NCI-H2196 treated with DMSO at 0.1 percent for 48 hours (cell line): Measurements from ENCODE around the gene FLRT2.

Experiments
- DNase-seq: peaks from one replicate; lab custom pipeline; 2025; ENCODE audit not compliant: unreplicated experiment; lab: John Stamatoyannopoulos, UW

Gene FLRT2

DNA sequence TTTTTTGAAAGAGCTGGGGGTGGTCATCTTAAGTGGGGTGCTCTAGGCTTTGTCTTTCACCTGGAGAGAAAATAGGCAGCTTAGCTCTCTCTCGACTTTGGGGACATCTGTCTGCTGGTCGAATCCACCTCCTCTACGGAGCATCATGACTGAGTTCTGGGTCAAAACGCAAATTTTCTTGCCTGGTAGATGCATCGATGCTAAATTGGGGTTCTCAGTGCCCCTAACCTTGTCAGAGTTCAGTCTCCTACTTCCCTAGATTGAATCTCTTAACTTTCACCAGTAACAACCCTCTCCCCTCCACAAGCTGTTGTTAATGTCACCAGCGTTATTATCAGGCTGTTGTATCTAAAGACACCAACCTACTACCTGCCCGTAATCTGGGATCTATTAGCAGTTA, 682 bp downstream of the FLRT2 start:
- DNase-seq = no peak

DNA sequence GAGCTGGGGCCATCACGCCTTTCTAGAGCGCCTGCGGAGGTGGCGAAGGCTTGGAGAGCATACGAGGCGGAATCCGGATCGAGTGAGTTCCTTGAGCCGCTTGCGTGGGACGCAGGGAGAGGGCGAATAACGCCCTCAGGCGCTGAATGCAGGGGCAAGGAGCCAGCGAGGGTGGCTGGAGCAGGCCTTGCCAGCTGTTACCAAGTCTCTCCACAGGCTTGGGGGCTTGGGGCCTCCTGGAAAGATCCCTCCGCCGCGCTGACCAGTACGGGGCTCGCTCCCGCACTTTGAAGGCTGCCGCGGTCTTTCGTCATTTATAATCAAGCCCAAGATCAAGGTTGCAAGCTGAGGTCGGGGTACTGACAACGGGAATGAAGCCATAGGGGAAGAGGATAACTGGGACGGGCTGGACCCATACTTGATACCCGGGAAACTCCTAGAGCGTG, 1.2 kb downstream of the FLRT2 start:
- DNase-seq = no peak

DNA sequence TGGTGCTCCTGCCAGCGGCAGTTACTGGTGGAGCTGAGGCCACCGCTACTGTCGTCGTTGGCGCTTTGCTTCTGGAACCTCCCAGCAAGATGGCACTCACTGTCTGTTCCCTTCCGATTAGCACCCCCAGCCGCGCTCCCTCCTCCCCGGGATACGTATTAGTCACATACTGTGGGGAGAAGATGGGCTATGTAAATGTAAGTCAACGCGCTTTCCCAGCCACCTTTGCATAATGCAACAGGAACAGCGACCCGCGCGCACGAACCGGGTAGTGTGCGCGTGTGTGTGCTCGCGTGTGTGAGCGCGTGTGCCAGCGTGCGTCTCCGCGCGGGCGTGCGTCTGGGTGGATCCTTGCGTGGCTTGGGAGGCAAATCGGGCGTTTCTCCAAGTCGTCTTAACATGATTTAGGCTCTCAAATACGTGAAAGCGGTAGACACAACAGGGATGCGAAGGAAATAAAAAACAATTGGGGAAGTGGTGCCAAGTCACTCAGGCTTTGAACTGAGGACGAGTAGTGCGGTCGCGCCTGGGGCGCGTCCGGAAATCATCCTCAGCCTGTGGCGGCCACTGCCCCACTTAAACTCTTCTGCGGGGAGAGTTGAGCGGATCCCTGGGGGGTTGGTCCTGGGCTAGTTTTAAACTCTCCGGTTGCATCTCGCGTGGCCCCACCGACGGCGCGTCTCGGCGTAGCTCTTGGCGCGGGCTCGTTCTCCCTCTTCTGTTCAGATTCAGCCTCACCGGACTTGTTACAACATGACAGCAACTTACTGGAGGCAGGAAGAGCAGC, 1.8 kb downstream of the FLRT2 start:
- no peak for DNase-seq

DNA sequence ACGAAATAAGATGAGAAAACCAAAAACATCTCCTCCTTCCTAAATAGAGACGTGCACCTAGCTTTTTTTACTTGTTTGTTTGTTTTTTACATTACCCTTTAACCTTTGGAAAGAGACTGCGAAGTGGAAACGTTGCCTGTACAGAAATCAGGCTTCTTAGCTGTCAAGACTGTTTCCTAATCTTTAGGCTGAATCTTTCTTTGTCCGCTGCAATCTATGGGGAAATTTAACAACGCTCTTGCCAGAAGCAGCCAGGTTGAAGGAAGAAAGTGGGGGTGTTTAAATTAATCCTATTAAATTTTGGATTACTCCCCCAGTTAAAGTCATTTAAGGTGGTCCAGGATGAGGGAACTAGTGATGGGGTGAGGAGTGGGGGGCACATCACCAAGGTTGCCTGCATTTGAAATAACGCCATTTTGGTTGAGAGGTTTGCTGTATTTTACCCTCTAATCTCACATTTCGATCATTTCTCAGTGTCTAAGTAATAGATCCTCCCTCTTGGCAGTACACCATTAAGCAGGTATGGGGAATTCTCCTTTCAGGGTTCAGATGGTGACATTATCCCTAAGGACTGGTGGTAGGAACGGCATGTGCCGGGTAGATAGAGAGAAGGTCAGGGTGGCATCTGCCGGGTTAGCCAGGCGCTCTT, 2.6 kb downstream of the FLRT2 start:
- no peak for DNase-seq

DNA sequence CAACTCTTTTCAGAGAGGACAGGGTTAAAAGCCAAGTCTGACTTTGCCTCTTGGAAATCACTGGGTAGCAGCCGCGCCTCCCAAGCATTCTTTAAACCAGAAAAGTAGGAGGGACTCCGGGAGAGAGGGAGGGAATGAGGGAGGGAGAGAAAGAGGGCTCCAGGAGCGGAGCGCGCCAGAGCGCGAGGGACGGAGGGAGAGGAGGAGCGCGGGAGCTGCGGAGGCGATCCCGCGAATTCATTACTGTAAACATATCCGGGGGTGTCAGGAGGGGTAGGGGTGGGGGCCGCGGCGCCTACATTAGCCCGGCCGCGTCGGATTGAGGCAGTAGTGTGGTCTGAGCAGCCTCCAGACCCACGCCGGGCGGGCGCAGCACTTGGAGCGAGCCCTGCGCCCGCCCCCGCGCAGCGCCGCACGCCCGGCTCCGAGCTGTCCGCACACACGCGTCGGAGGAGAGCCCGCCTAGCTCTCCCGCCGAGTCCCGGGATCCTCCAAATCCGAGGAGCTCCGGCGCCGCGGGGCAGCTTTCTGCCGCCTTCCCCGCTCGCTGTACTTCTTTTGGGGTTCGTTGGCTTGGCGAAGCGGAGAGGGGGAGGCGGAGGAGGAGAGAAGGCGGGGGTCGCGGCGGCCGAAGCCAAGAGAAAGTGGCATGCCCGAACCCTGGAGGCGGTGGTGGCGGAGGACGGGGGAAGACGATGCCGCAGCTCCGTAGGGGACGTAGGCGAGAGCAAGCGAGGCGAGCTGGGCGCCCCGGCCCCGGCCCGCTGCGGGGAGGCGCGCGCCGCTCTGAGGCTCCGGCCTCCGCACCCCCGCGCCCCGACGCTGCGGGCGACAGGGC, 3.3 kb downstream of the FLRT2 start:
- no peak for DNase-seq

DNA sequence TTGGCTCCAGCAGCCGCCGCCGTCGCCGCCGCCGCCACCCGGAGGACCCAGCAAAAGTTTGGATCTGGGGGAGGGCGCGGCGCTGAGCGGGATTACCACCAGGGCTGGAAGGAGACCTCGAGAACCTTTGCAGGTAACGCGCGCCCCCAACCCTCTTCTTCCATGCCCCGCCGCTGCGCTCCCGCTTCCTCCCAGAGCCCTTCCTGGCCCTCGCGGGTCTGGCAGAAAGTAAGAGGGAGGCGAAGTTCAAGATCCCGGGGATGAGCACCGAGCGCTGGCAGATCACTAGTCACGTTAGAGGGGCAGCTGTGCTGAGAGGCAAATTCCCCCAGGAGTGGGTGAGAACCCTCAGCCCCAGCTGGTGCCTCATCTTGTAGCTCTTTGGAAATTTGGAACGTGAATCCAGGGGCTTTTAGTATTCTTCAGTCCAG, 3.9 kb downstream of the FLRT2 start:
- DNase-seq = no peak

DNA sequence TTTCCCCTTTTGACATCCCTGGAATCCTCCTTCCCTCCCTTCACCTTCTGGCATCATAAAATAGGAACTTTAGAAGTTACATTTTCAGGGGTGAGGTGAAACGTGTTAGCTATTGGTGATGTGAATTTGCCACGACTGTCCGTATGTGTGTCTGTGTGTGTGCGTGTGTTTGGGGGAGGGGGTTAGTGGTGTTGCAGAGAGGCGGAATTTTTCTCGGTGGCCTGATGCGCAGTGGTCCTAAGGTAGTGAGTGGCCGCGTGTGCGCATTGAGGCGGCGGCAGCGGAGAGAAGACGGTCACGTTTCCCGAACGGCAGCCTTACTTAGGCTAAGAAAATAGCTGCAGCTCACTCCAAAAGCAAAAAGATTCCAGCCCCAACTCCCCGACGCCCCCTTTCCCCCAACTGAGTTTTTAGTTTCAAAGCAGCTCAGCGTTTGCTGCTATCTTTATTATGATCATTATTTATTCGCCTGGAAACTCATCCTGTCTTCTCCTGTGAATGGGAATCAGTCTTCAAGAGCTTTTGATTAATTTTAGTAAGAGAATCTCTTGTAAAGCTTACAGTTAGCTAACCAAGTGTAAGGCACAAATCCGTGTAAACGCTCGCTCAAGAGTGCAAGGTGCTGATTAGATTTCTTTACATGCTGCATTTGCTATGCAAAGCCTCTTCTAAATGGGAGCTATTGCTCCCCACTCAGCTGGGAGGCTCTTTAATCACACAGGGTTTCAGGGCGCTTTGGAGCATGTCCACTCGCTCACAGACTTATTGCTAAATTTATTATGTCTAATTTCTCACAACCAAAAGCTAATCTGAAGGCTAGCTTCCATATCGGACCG, 4.7 kb downstream of the FLRT2 start:
- DNase-seq = no peak

DNA sequence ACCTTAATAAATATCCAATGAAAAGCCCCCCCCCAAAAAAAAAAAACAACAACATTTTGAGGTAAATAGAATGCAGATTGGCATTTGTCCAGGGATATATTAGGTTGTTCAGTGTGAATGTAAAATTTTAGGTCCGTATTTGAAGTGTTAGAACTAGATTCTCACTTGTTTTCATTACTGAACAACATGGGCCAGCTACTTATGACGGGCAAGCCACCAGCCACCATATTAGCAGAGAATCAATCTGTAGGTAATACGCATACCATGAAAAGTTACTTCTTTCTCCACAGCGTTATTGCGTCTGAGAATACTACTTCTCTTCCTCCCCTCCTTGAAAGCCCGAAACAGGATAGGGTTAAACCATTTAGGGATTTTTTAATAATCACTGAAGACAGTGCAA, 5.4 kb downstream of the FLRT2 start:
- DNase-seq = no peak

DNA sequence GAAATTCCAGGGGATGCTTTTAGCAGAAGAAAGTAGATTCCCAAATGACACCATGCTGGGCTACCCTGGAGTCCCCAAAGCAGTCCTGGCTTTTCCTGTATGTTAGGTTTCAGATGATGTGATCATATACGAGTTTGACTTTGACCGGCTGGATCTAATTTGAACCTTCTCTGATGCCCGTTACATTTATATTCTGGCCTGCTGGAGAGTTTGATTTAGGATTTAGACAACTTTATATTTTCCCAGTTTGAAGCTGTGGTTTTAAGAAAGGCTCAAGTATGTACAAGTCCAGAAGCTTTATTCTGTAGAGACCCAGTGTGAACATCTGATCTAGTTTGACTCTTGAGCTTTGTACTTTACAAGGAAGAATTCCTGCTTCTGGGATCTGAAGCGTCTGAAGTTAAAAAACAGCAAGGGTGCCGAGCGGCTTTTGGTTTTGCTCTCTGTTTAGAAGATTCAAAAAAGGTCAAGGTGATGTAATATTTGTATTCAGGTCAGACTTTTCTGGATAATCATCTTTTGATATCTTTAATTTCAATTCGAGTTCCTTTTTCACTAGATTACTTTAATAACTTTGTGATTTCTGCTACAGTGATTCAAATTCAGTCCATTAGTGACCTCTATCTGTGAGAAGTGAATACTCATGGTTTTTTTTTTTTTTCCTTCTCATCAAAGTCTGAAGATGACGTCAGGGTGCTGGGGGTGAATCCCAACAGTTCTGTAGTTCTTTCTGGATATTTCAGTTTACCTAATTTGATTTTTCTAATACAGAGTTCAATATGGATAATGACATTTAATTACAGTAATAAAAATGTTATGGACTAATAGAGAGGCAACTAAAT, 6.3 kb downstream of the FLRT2 start:
- no peak for DNase-seq

DNA sequence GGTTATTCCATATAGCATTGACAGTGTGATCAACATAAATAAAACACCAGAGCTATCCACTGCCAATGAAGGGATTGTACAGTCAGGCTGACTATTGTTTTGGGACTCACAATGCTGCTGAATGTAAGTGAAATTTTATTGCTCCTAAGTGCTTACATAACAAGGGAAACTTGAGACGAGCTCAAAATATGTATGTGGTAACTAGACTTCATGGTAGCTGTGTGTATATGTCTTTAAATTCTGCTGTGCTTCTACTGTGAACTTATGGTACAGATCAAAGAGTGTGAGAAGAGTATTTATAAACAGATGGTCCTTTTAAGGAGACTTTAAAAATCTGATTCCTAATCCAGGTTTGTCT, 6.9 kb downstream of the FLRT2 start:
- no peak for DNase-seq

DNA sequence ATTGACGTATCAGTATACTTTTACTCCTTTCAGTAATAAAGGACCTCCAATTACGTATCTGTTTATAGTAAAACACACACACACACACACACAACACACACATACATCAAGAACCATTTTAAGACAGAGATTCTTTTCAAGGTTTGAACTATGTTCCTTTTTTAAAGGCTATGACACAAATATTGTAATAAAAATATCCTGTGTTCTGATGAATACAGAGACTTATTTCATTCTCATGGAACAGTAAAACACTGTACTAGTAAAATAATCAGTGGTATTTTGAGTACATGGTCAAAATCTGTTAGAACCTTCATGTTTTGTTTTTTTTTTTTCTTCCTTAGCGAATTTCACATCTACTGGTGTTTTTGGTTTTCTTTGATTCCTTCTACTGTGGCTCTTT, 7.6 kb downstream of the FLRT2 start:
- DNase-seq = no peak

DNA sequence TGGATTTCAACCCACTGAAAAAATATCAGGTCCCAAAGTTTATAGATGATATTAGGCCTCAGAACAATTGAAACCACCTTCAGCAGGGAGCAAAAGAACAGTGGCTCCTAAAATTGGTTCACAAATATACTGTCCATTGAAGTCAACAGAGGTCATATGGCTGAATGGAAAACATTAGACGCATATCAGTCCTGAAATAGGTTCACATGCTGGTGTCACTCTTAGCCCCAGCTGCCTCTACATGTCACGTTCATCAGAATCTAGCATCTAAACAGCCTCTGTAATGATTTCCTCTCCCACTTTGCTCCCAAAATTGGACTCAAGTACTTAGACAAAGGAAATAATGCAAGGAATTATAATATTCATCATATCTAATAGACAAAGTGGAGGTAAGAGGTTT, 8.7 kb downstream of the FLRT2 start:
- no peak for DNase-seq

DNA sequence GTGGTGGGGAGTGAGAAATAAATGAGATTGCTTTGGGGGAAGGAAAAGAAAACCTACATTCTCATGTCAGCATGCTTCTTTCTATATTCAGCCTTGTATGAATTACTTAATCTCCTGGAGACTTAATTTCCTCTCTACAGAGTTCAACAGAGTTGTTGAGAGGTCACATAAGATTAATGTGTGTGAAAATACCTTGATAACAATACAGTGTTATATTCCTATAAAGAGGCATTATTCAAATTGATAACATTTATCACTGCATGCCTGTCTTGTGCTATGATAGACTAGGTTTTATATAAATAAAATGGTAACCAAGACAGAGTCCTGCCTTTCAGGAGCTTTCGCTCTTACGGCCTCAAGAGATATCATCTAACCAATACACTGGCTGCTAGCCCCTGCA, 9.6 kb downstream of the FLRT2 start:
- DNase-seq = no peak

DNA sequence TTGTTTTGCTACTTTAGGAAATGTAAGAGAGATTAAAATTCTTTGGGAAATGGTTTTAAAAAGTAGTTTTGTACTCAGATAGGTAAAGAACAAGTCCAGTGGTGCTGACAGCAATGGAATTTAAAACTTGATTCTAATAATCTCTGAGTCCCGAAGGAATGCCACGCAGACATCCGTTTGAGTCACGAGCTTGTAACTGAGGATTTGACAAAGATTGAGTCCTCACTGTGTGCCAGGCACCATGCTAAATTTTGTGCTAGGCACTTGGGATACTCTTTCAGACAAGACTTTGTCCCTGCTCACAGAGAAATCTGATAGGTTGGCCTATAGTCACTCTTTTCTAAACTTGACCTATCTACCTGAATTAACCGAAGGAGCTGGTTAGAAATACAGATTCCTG, 12.7 kb downstream of the FLRT2 start:
- no peak for DNase-seq

DNA sequence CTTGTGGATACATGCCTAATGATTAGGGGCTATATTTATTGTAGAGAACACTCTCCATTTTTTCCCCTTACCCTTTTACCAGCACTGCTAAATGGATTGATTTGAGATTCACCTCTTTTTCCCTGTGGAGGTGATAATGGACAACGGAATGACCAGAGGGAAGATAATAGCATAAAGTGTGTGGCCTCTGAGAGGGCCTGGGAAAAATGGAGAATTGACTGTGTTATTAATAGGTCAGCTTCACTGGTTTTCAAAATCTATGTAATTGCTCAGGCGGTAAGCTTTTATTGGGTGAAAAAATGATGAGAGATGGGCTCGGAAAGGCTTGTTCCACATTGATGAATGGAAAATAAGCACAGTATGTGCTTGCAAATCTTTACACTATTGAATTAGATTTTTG, 15.8 kb downstream of the FLRT2 start:
- DNase-seq = no peak

DNA sequence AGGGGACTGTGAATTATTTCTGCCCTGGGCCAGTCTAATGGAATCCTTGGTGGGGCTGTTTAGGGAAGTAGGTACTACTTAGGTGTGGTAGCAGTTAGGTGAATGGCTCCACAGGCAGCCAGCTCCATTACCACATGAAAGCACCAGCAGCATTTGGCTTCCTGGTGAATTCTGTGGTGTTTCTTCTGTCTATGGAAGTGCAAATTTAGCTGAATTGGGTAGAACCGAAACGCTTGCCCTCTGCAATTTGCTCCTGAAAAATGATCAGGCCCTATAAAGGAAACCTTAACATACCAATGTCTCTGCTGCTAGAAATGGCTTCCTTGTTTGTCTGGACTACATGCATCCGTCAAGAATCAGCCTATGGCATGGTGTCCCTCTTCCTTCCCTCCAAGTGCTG, 16.4 kb downstream of the FLRT2 start:
- DNase-seq = no peak

DNA sequence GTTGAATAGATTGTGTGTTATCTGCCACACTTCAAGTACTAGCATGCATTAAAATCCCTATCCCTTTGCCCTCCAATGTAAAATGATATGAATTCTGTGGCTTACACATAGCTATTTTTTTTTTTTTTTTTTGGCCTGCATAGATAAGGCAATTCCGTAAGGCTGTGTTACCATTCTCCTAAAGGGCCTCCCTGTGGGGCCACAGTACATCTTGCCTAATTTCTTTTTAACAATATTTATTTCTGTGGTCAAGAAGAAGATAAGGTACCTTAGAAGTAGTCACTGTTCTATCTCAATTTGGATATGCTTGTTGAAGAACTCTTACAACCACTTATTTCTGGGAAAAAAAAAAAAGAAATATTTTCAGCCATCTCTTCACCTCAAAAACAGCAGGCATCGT, 19.8 kb downstream of the FLRT2 start:
- DNase-seq = no peak

DNA sequence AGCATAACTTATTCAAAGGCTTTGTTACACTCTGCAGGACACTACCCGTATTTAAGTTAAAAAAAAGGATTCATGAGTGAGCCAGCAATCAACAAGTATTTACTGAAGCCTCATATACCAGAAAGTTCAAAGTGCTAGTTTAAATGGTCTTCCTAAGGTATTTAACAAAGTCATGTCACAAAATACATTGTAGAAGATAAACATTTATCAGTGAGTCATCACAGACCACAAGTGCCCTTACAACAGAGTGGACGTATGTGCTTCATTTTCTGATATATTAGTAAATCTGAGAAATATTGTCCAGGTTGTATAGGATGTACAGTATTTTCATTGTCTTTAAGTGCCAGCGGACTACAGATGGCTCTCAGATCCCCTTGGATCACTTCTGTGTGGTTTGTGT, 24.2 kb downstream of the FLRT2 start:
- DNase-seq = no peak

DNA sequence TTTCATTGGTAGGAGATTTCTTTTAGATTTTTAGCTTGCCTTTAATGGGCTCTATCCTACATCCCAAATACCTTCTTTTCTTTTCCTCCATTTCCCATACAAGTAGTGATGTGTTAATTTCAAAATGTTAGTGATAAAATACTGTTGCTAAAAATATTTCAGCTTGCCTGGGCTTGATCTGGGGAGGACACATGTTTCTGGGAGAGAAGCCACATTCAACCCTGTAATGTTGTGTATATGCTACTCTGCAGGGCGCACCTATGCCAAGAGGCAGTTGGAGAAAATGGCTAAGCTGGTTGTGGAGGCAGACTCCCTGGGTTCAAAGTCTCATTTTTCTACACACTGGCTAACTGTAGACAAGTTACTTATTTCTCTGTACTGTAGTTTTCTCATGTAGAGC, 26.3 kb downstream of the FLRT2 start:
- DNase-seq = no peak

DNA sequence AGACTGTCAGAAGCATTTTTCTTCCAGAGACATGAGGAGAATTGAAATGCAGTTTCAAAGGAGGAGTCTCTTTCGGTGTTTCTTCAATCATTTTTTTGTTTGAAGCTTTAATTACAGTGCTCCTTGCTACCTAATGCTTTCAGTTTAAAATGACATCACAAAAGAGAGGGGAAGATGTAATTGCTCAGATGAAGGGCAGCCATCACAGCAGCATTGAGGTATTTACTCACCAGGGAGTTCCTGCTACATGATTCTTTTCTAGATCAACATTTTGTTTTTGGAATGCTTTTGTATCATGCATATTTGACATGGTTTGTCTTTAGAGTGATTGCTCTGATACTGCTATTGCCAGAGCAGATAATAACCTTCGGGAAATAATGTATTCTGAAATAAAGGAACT, 28.6 kb downstream of the FLRT2 start:
- DNase-seq = no peak
